ENCODE data around the gene PTPA. TPM values are rescaled to one million over a fixed set of nuclear protein-coding genes. Genes with fewer than 3 reads are reported as not detected.

Gene PTPA
- total RNA-seq, 3 donors from 2014 or later (not counting 1 experiment from before 2014, with no cell fraction given), result 63.2 to 69.4 (median 64.9) TPM

DNA sequence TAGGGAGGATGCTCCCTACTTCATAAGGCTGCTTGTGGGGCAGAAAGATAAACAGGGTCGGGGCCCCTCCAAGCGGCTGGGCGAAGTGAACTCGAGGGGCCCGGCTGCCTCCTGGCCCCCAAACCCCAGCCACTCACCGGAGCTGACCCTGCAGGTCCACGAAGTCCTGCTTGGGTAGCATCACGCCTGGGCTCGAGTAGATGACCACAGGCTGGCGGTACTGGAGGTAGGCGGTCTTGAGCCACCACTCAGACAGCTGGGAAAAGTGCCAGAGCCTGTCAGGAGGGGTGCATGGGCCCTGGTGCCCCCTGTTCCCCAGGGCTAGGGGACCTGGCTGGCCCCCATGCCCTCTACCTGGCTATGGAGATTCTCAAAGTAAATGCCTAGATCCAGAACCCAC is 7.2 kb upstream of the PTPA start:
- Mint-ChIP-seq H3K36me3 (no peaks in the 10 kb centered on the region), H3K4me1 (peaks cover 6 to 9% of the 10 kb centered on the region in 2 donors), H3K27ac (no peak overlapping the region), H3K9me3 (no peaks in the 10 kb centered on the region), H3K4me3 (no peak overlapping the region), H3K27me3 (ENCODE audit: low read depth in 2 of 2) (no peaks in the 10 kb centered on the region)
- TF ChIP-seq, protein P1, sequence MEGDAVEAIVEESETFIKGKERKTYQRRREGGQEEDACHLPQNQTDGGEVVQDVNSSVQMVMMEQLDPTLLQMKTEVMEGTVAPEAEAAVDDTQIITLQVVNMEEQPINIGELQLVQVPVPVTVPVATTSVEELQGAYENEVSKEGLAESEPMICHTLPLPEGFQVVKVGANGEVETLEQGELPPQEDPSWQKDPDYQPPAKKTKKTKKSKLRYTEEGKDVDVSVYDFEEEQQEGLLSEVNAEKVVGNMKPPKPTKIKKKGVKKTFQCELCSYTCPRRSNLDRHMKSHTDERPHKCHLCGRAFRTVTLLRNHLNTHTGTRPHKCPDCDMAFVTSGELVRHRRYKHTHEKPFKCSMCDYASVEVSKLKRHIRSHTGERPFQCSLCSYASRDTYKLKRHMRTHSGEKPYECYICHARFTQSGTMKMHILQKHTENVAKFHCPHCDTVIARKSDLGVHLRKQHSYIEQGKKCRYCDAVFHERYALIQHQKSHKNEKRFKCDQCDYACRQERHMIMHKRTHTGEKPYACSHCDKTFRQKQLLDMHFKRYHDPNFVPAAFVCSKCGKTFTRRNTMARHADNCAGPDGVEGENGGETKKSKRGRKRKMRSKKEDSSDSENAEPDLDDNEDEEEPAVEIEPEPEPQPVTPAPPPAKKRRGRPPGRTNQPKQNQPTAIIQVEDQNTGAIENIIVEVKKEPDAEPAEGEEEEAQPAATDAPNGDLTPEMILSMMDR (IDR thresholded peaks at IDR 0.05), result no peak
- intact Hi-C loops (cut with micrococcal nuclease), result no loop called here
- Histone ChIP-seq H3K36me3 (ENCODE audit: control insufficient read depth, insufficient read depth, low read length) (no peaks in the 10 kb centered on the region), H3K9me3 (ENCODE audit: control insufficient read depth, insufficient read depth, low read length) (no peaks in the 10 kb centered on the region), H3K27me3 (ENCODE audit: control insufficient read depth, insufficient read depth, low read length) (no peaks in the 10 kb centered on the region), H3K27ac (ENCODE audit: low read length) (no peak overlapping the region), H3K4me3 (ENCODE audit: low read length) (no peak overlapping the region), H3K4me1 (ENCODE audit: control insufficient read depth, insufficient read depth, low read length) (no peaks in the 10 kb centered on the region)
- ATAC-seq (no peak), DNase-seq (no peak)
- 86% methylated on average over 11 of the region's 11 CpGs for WGBS (ENCODE audit: insufficient coverage)

GRCh38 chr9:129105857-129106694 is 5.1 kb upstream of the PTPA start:
- H3K27me3 Mint-ChIP-seq (ENCODE audit: low read depth in 2 of 2), result no peaks in the 10 kb centered on the region
- Histone ChIP-seq H3K36me3 (ENCODE audit: control insufficient read depth, insufficient read depth, low read length) (no peaks in the 10 kb centered on the region), H3K4me1 (ENCODE audit: control insufficient read depth, insufficient read depth, low read length) (peaks cover 8% of the 10 kb centered on the region), H3K4me3 (ENCODE audit: low read length) (no peak overlapping the region), H3K27ac (ENCODE audit: low read length) (no peak overlapping the region), H3K9me3 (ENCODE audit: control insufficient read depth, insufficient read depth, low read length) (no peaks in the 10 kb centered on the region), H3K27me3 (ENCODE audit: control insufficient read depth, insufficient read depth, low read length) (no peaks in the 10 kb centered on the region)
- WGBS (ENCODE audit: insufficient coverage), result 94% methylated on average over 16 of the region's 17 CpGs
- intact Hi-C loops (cut with micrococcal nuclease), result no loop called here
- H3K4me3 Mint-ChIP-seq, result peak overlapping the region; percentile 40
- DNase-seq (no peak), ATAC-seq (no peak)
- H3K36me3 Mint-ChIP-seq, result no peaks in the 10 kb centered on the region
- H3K4me1 Mint-ChIP-seq, result peaks cover 12 to 16% of the 10 kb centered on the region in 2 donors
- H3K9me3 Mint-ChIP-seq, result no peaks in the 10 kb centered on the region
- TF ChIP-seq, protein P1 (IDR thresholded peaks at IDR 0.05), result no peak
- H3K27ac Mint-ChIP-seq, result no peak overlapping the region

- Mint-ChIP-seq H3K27ac (no peak overlapping the region), H3K27me3 (ENCODE audit: low read depth in 2 of 2) (no peaks in the 10 kb centered on the region), H3K4me1 (peaks cover 17 to 24% of the 10 kb centered on the region in 2 donors), H3K36me3 (no peaks in the 10 kb centered on the region), H3K4me3 (no peak overlapping the region), H3K9me3 (no peaks in the 10 kb centered on the region)
- Histone ChIP-seq H3K27me3 (ENCODE audit: control insufficient read depth, insufficient read depth, low read length) (no peaks in the 10 kb centered on the region), H3K9me3 (ENCODE audit: control insufficient read depth, insufficient read depth, low read length) (no peaks in the 10 kb centered on the region), H3K36me3 (ENCODE audit: control insufficient read depth, insufficient read depth, low read length) (no peaks in the 10 kb centered on the region), H3K4me3 (ENCODE audit: low read length) (no peak overlapping the region), H3K4me1 (ENCODE audit: control insufficient read depth, insufficient read depth, low read length) (peaks cover 19% of the 10 kb centered on the region), H3K27ac (ENCODE audit: low read length) (no peak overlapping the region)
- no peak for ATAC-seq
- WGBS (ENCODE audit: insufficient coverage), result 97% methylated on average over 13 of the region's 13 CpGs
- intact Hi-C loops (cut with micrococcal nuclease), result no loop called here
- TF ChIP-seq, protein P1 (IDR thresholded peaks at IDR 0.05), result no peak
- DNase-seq, result no peak
These were observed 3.6 kb upstream of the PTPA start for GRCh38 chr9:129107651-129108050.

All from natural killer cell (primary cell).